Astrocyte (in vitro differentiated cells and primary cell): Measurements from ENCODE around the gene ANO4.

Experiments used
- CTCF ChIP-seq: IDR thresholded peaks from 2 replicates; pipeline ENCODE4 v1.5.1; 2011; ENCODE audit warnings: low read depth, mild to moderate bottlenecking, inconsistent platforms, low read length, moderate library complexity; ENCODE audit not compliant: insufficient read depth
- EZH2 ChIP-seq: IDR thresholded peaks from 2 replicates; pipeline ENCODE4 v1.6.1; 2012; ENCODE audit warnings: mild to moderate bottlenecking, low read length, inconsistent platforms; ENCODE audit not compliant: insufficient read depth

DNA sequence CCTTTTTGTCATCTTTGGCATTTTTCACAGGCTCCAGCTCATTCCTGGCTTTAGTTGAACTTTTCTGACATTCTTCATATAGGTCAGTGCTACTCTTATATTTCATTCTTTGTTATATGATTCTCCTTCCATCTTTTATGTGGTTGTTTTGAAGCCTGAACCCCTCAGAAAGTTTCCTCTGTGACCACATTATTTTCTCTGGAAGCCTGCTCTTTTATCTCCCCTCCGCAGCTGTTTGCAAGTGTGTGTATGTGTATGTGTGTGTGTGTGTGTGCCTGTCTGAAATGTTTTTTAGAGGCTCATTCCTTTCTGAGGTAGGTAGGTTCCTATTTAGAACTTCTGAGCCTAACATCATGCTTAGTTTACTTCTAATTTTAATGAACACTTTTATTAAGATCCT lies 47.6 kb downstream of the ANO4 start:
- no peak for TF ChIP-seq EZH2
- TF ChIP-seq CTCF = no peak
